Body of pancreas (tissue), 4 donors: ENCODE results near the gene NUDT22.

Source experiments
- POLR2A ChIP-seq, 3 donors: fragments of 450-650 bp; IDR thresholded peaks; one replicate each; pipeline ENCODE4 v1.6.1; 2016; ENCODE audit warnings: antibody characterized with exemption in 3 of 3, mild to moderate bottlenecking in 2 of 3
- TF ChIP-seq, protein P1 (sequence below), 7 experiments: fragments of 450-650 bp in 4 of 7; fragments of 200-600 bp in 3 of 7; sonication (generic) in 3 of 7; IDR thresholded peaks; one replicate each; pipeline ENCODE4 v1.5.1; 2016 to 2019; ENCODE audit warnings: antibody characterized with exemption in 7 of 7

- TF ChIP-seq, protein P1, sequence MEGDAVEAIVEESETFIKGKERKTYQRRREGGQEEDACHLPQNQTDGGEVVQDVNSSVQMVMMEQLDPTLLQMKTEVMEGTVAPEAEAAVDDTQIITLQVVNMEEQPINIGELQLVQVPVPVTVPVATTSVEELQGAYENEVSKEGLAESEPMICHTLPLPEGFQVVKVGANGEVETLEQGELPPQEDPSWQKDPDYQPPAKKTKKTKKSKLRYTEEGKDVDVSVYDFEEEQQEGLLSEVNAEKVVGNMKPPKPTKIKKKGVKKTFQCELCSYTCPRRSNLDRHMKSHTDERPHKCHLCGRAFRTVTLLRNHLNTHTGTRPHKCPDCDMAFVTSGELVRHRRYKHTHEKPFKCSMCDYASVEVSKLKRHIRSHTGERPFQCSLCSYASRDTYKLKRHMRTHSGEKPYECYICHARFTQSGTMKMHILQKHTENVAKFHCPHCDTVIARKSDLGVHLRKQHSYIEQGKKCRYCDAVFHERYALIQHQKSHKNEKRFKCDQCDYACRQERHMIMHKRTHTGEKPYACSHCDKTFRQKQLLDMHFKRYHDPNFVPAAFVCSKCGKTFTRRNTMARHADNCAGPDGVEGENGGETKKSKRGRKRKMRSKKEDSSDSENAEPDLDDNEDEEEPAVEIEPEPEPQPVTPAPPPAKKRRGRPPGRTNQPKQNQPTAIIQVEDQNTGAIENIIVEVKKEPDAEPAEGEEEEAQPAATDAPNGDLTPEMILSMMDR (IDR thresholded peaks at IDR 0.05): no peak
- no peak for TF ChIP-seq POLR2A (IDR thresholded peaks at IDR 0.05)
These were observed 49.8 kb downstream of the NUDT22 start for GRCh38 chr11:64275841-64276240.
